ENCODE measurements around the gene RAP1GAP2. TPM values are rescaled to one million over a fixed set of nuclear protein-coding genes. Genes with fewer than 3 reads are reported as not detected.
"Not testable (repeated sequence)": the region's sequence is repeated elsewhere in the genome, so short reads cannot be mapped to it uniquely, and the experiment has no call there.

The RAP1GAP2 gene
- total RNA-seq, 1 donor from 2014 or later = 5.1 TPM

DNA sequence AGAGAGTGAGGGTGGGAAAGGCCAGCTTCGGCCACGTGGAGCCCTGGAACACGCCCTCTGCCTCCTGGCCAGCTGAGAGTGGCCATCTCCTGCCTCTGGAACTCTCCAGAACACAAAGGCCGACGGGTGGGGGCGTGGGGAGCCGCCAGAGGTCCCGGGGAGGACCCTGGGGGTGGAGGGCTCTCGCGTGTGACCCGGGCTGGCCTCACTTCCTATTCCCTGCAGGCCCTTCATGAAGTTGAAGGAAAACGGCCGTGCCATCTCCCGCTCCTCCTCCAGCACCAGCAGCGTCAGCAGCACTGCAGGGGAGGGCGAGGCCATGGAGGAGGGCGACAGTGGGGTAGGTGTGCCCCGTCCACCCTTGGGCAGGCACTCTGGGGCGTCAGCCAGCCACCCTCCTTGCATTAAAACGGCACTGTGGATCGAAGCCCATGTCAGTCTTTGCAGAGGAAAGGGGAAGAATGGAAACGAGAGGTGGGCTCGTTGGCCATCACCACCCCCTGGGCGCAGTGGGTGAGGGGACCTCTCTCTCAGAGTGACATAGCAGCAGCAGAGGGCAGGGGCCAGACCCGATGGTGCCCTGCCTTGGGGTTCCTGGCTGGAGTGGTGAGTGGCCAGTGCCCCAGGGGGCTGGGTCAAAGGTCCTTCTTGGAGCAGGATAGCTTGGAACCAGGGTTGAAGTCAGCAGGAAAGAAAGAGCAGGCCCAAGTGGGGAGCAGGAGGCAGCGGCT, 230.1 kb downstream of the RAP1GAP2 start:
- DNase-seq = no peak

DNA sequence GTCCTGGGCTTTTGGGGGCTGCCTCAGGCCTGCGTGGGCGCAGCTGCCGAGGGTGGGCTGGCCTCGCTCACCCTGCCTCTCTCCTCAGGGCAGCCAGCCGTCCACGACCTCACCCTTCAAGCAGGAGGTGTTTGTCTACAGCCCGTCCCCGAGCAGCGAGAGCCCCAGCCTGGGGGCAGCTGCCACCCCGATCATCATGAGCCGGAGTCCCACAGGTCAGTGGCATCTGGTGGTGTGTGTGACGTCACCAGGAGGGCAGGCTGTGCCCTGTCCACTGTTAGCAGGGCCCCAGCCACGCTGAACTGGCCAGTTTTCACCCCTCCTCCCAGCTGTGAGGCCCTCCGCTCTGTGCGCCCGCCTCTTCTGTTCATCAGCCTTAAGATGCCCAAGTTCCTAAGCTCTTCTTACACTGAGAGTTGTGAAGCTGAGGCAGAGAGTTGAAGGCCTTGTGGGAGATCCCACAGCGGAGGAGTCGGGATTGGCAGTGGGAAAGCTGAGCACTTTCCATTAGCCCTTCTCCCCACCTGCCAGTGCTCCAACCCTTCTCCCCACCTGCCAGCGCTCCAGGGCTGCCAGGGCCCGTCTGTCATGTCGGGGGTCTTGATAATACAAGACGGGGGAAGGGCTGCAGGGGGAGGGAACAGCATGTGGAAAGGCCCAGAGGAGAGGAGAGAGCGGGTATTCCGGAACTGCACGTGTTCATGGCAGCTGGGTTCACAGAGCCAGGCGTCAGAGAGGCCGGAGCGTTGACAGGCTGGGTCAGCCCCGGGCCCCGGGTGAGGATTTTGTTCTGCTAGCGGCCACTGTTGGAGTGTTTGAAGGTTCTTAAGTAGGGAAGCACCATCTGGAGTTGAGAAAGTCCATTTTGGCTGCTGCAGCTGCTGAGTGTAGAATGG, 230.9 kb downstream of the RAP1GAP2 start:
- DNase-seq = no peak

DNA sequence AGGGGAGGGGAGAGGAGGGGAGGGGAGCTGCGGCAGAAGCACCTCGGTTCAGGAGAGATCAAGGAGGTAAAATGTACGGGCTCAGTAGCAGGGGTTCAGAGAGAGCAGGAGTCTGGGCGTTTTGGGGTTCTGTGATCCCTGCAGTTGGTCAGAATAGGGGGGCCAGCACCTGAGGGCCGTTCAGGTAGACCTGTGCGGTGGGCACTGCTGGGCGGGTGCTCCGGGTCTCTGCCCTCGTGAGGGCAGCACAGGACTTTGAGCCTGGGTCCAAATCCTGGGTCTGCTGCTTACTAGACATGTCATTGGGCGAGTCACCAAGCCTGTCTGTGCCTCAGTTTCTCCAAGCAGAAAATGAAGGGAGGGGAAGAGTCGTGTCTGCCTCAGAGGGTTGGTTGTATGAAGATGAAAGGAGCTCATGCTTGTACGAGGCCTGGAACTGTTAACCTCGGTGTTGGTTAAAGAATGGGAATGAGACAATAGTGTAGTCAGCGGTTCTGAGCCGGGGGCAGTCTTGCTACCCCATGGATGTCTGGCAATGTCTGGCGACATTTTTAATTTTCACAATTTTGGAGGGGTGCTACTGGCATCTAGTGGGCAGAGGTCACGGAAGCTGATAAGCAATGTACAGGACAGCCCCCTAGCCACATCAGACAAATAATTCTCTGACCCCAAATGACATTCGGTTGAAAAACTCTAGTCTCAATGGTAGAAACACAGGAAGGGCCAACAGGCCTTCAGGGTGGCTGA, 231.7 kb downstream of the RAP1GAP2 start:
- DNase-seq = no peak

DNA sequence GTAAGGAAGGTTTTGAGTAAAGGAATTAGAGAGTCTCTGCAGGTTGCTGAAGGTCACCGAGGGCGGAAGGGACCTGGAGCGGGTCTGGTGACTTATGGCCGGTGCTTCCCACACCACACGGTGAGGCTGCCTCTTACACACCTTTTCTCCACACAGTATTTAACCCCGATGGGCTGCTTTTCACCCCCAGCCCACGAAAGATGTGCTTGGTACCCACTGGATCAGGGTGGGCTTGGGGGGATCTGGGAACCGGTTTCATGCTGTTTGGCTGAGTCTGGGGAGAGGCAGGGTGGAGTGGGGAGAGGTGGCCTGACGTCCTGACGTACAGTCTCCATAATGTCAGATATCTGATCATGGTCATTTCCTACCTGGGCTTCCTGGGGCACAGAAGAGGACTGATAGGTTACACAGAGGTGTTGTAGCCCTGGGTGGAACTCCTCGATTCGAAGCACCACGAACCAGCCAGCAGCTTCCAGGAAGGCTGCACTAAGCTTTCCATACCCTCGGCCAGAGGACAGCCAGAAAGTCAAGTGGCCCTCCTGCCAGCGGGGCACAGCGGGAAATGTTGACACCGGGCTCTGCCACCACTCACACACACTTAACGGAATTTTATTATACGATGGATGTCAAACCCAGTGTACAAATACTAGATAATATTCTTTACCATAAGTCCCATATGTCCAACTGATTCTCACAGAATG, 233.1 kb downstream of the RAP1GAP2 start:
- no peak for DNase-seq

DNA sequence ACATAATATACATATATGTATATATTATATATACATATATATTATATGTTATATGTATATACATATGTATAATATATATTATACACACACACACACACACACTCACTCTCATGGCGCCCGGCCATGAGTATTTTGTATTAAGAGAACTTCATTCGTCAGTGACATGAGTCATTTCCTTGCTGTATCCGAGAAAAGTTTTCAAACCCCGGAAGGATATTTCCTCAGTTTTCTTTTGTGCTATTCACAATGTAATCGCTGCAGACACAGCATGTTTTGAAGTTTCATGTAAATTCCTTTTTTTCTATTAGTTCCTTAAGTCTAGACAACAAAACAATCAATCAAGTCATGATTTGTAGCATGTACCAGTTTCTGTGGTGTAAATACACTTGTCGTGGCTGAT, 233.9 kb downstream of the RAP1GAP2 start:
- DNase-seq = no peak

DNA sequence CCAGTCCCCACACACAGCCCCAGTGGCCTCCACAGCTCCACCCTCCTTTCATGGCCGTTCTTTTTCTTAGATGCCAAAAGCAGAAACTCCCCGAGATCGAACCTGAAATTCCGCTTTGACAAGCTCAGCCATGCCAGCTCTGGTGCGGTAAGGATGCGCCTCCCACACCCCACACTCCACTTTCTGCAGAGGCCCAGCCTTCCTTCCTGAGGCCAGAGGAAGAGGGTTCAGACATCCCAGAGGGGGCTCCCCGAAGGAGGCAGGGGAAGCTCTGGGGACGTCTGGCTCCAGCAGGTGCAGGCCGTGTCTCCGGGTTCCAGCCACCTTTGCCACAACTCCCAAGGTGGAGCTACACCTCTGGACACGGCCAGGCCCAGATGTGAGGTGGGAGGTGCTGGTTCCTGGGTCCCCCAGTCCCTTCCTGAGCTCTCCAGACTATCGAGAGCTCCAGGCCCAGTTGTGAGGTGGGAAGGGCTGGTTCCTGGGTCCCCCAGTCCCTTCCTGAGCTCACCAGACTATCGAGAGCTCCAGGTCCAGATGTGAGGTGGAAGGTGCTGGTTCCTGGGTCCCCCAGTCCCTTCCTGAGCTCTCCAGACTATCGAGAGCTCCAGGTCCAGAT, 234.7 kb downstream of the RAP1GAP2 start:
- DNase-seq = not testable (repeated sequence)

DNA sequence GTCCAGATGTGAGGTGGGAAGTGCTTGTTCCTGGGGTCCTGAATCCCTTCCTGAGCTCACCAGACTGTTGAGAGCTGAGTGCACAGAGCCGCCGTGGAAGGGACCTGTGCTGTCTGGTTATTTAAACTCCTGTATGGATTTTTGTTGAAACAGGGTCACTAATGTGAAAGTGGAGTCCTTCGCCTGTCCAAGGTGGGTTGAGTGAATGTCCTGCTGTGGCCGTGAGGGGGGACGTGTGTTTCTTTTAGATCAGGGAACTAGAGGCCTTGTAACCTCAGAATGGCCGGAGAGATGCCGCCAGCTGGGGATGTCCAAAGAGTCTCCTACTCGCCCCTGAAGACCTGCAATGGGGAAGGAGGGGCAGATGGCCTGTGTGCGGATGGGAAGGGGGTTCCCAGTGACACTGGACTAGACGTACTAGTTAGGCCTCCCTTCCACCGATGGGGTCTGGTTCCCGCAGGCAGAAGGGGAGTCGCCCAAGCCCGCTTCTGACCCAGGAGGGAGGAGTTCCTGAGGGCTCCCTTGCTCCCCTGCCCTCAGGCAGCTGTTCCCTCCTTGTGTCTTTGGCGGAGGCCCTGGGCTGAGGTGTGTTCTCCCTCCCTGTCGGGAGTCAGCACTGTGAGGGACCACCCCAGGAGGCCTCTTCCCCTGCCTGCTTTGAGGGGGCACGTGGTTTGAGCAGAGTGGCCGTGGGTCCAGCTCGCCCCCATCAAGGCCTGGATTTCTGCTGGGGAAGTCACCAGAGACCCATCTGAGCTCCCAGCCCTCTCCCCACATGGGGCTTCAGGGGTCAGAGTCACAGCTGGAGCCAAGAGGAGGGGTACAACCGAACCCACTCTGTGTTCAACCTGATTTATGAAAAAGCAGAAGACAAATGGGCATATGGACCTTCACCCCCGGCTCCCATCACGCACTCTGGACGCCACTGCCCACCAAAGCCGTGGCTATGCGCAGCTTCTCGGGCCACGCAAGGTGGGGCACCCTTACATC, 236.3 kb downstream of the RAP1GAP2 start:
- DNase-seq = no peak

DNA sequence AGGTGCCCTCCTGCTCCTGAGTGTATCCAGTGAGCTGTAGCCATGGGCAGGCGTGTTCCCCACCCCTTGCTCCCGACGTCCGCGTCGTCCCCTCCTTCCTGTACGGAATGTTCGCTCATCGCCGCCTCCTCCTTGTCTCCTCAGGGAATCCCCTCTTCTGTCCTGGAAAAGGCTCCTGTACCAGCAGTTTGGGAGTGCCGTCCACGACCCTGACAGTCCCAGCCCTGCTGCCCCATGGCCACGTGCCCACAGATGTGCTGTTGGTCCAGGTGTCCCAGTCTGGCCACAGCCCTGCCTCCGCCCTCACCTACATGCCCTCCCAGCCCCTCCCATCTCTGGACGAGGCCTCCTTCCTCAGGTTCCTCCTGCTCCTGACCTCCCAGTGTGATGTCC, 237.0 kb downstream of the RAP1GAP2 start:
- DNase-seq = no peak

DNA sequence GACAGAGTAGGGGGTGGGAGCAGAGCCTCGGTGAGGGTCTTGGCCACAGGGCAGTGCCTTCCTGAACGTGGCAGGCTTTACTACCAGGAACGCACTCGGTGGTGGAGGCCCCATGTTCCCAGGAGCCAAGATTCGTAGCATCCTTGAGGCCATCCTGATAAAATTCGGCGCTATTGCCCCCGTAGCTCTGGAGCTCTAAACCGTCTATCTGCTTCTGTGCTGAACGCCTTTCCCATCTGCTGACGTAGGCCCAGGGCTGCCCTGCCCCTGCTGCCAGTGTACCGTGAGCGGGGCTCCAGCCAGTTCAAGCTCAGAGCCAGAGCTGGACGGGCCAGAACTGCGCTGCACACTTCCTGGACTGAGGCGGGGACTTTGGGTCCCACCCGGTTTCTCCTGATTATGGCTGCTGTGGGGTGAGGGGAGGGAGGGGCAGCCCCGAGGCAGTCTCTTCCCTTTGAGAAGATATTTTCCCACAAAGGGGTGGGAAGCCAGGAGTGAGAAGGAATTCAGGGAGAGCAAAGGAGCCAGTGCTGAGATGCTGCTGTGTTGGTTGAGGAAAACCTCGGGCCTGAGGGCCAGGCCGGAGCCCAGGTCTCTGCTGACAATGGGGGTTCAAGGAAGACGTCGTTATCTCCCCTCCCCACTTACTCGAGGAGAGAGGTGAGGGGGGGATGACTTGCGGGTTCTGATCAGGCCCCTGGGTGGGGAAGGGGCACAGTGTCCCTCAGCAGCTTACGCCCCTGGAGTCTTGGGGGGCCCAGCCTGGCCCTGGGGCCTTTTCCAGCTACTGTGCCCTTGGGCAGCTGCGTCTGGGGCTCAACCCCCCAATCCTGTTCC, 237.7 kb downstream of the RAP1GAP2 start:
- DNase-seq = no peak

DNA sequence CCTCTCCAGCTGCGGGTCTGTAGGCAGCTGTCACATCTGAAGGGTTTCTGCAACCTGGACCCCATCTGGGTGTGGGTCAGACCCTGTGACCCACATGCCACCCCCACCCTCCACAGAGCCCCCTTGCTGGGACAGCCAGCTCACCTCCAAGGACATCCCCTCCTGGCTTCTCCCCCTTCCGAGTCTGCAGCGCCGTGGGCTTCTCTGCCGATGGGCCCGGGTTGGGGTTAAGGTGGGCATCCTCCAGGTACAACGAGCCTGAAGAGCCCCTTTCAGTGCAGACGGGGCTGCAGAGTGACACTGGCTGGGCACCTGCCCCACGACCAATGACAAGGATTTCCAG, 238.3 kb downstream of the RAP1GAP2 start:
- no peak for DNase-seq

DNA sequence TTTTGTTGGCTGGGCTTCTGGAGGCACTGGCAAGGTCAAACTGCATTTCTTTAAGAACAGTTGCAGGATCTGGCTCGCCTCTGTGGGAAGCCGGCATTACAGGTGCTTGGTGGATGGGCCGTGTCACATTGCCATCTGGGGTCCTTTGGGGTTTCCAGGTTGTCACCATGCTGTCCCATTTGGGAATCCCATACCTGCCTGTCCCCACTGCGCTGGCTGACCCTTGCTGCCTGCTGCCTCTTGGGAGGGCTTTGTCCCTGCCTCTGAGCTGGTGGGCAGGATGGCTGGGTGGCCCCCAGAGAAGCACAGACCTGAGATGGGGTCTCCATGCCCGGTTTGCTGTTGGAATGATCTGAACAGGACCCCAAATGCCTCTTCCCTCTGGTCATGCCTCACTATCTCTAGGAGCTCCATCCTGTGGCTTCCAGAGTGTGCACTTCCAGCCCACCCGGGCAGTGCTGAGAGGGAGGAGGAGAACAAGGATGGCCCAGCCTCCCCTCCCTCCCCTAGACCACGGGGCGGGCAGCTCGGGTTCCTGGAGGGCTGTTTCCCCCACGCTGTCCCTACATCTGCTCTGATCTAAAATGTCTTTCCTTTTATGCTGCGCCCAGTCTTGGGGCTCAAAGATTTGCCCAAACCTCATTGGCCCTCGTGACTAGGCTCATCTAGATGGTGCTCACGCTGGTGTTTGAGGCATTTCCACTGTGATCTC, 239.2 kb downstream of the RAP1GAP2 start:
- no peak for DNase-seq

DNA sequence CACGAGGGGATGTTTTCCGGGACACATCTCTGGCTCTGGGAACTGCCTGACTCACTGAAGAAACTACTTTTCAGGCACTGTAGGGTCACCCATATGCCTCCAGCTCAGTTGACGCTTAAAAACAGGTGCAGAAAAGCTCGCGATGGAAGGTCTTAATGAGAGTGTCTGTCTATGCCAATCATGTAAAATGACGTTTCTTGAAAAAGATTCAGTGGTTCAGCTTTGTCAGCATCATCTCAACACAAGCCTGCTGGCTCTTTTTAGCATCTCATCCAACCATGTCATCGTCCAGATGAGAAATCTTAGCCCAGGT, 239.7 kb downstream of the RAP1GAP2 start:
- no peak for DNase-seq

DNA sequence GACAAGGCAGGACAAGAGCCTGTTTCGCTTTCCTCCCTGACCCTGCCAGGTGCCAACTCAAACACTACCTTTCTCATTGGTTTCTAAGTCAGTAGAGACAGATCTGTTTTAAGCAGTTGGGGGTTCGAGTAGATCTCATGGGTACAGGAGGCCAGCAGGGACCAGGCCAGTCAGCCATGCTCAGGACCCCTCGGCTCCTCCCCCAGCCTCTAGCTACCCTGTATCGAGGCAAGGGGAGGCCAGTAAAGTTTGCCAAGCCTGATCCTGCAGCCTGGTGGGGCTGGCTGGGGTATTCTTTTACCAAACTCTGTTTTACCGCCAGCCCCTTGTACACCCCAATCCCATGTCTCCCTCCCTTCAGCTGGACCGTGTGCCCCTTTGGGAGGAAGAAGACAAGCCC, 240.6 kb downstream of the RAP1GAP2 start:
- no peak for DNase-seq

DNA sequence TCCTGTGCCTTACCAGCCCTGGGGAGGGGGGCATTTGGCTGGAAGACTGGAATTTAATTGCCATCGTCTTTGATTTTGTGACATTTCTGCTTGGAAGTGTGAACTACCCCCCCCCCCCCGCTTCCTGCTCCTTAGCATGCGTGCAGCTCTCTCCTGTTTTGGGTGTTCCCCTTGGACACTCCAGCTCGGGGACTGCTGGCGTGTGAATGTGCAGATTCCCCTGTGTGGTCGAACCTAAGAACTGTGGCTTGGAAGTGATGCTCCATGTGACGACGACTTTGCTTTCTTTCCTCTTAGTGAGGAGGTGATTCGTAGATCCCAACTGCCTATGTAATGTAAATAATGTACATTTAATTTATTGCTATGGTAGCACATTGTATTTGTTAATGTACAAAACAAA, 241.0 kb downstream of the RAP1GAP2 start:
- no peak for DNase-seq

DNA sequence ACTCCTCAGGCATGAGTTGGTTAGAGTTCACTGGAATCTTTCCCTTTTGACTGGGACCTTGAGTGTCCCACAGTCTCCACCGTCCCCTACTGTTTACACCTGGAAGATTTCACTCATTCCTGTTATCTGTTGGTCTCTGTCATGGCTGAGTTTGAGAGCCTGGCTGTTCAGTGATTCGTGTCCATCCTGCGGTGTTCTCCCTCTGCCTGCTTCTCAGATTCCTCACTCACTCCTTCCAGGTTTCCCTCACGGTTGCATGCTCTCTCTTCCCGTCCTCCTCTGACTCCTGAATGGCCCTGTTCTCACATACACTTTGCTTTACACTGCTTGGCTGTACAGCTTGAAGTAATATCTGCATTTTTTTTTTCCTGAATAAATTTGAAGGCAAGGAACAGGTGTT, 242.7 kb downstream of the RAP1GAP2 start:
- DNase-seq = no peak

DNA sequence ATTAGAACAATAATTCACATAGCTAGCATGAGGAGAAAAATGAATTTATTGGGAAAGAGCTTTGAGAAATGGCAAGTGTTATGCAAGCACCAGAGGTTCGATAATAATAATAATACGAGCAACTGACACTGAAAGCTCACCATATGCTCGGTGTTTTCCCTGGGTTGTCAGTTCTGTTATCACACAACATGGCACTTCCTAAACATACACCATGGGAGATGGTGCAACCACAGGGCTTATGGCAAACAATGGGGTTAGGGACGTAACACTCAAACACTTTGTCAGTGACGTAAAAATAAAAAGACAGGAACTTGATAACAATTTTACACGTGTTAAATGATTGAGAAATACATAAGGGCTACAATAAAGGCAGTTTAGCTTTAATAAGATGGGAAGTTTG, 243.5 kb downstream of the RAP1GAP2 start:
- DNase-seq = no peak

DNA sequence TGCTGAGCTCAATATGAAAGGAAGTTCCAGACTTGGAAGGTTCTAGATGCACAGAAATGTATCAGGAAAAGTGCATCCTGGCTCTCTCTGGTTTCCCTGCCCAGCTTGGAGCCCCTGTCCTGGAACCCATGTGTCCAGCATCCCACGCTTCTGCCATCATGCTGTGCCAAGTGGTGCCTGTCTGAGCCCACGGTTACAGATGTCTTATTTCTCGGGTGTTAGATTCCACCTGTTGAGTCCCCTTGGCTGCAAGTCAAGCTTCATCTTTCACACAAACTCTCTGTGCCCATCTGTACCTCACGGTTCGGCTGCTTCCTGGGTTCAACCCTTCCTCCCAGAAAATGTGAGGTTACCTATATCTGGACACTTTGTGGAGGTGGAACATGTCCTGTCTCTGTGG, 244.6 kb downstream of the RAP1GAP2 start:
- no peak for DNase-seq

DNA sequence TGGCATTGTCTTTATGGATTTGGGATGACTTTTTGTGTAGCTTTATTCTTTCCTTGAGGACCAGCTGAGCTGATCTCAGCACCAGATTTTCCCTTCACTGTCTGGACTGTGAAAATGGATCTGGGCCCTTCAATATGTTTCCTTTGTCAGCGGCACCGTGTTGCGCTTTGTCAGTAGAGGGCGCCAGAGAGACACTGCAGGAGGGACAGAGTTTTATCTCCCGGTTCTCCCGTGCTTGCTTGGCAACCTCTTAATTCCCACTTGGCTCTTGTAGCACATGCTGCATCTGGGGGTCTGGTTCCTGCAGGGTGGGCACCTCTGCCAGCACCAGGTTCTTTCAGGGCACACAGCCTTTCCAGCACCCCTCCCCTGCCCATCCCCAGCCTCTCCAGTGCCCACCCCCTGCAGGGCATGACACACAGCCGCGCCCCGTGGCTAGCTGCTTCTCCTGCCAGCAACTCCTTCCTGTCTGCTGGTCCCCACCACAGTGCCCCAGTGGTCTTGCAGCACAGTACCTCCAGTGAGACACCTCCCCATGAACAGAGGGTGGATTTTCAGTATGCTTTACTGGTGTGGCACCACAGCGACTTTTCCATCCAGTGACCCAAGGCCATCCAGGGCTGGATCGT, 247.6 kb downstream of the RAP1GAP2 start:
- no peak for DNase-seq

DNA sequence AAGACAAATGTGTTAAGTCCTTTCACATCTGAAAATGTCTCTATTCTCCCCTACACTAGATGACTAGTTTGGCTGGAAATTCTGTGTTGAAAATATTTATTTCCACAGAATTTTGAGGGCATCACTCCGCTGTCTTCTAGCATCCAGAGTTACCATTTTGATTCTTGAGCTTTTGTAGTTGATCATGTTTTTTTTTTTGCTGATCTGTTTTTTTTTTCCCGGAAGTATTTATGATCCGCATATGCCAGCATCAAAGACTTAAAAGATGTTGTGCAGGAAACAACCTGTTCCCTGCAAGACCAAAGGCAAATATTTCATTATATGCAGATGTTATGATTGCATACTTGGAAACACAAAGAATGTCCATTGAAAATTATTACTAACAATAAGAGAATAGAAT, 250.5 kb downstream of the RAP1GAP2 start:
- DNase-seq = no peak

Data from skin of body (tissue), 2 donors.